GM19239 (cell line): ENCODE measurements around the gene ATP6V1G1.

ENCODE experiments used
- DNase-seq: peaks from one replicate; pipeline ENCODE4 v3.0.0; 2011; ENCODE audit warnings: low spot score; ENCODE audit not compliant: insufficient read length
- FAIRE-seq: peaks from 2 replicates; lab custom pipeline; 2011; peaks lifted over from hg19 to GRCh38; lab: Jason Lieb, UNC

The ATP6V1G1 gene

GRCh38 chr9:114587345-114588202 is at the start of gene ATP6V1G1:
ATP6V1G1 (plus strand) TSS chr9:114587769; CDS start chr9:114587839, 70 bp downstream.
- DNase-seq (peak; percentile 90), FAIRE-seq (peak; percentile 95)

- DNase-seq, result no peak
- no peak for FAIRE-seq
Measured at GRCh38 chr9:114538241-114538640, 49.3 kb upstream of the ATP6V1G1 start.

GRCh38 chr9:114539701-114540380 is 47.7 kb upstream of the ATP6V1G1 start:
- FAIRE-seq (no peak), DNase-seq (no peak)

- no peak for FAIRE-seq
- DNase-seq, result no peak
Measured at GRCh38 chr9:114545055-114545454, 42.5 kb upstream of the ATP6V1G1 start.

GRCh38 chr9:114546851-114547250 is 40.7 kb upstream of the ATP6V1G1 start:
- no peak for DNase-seq
- FAIRE-seq, result no peak

- FAIRE-seq, result no peak
Measured at GRCh38 chr9:114549697-114550330, 37.8 kb upstream of the ATP6V1G1 start.

GRCh38 chr9:114551750-114552685 is 35.6 kb upstream of the ATP6V1G1 start:
- DNase-seq (no peak), FAIRE-seq (no peak)

More at GRCh38 chr9:114549697-114550330, 37.8 kb upstream of the ATP6V1G1 start:
- DNase-seq, result no peak

- no peak for DNase-seq
- FAIRE-seq, result no peak
Measured at GRCh38 chr9:114552706-114553105, 34.9 kb upstream of the ATP6V1G1 start.

DNA sequence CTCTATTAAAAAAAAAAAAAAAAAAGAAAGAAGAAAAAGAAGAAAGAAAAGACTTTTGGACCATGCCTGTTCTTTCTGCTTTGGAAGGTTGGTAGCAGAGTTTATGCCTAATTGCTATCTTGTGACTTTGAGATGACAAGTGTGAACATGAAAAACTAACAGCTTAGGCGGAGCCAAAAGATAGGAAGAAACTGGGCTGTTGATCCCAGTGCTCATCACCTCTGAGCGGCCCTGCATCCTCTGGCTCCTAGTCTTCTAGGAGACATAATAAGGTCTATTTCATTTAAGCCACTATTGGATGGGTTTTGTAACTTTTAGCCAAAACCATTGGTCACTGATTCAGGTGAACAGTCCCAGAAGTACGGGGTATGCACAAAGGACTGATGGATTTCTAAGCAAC is 34.4 kb upstream of the ATP6V1G1 start:
- DNase-seq, result no peak
- no peak for FAIRE-seq

DNA sequence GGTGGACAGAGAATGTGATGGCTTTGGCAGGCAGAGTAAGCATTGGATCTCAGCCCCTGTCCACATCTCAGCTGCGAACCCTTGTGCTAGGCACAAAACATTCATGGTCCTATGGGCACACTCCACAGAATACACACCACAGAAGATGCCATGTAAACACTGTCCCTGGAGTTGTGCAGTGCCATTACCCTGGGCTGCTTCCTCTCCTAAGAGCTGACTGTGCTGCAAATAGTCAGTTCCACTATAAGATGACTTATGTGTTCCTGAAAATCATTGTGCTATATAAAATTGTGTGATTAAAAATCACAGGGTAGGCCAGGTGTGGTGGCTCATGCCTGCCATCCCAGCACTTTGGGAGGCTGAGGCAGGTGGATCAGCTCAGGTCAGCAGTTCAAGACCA is 31.9 kb upstream of the ATP6V1G1 start:
- DNase-seq, result no peak
- no peak for FAIRE-seq

GRCh38 chr9:114558027-114558675 is 29.4 kb upstream of the ATP6V1G1 start:
- FAIRE-seq (no peak), DNase-seq (no peak)

GRCh38 chr9:114559830-114560513 is 27.6 kb upstream of the ATP6V1G1 start:
- DNase-seq (no peak), FAIRE-seq (no peak)

GRCh38 chr9:114560956-114561355 is 26.6 kb upstream of the ATP6V1G1 start:
- no peak for FAIRE-seq
- no peak for DNase-seq

DNA sequence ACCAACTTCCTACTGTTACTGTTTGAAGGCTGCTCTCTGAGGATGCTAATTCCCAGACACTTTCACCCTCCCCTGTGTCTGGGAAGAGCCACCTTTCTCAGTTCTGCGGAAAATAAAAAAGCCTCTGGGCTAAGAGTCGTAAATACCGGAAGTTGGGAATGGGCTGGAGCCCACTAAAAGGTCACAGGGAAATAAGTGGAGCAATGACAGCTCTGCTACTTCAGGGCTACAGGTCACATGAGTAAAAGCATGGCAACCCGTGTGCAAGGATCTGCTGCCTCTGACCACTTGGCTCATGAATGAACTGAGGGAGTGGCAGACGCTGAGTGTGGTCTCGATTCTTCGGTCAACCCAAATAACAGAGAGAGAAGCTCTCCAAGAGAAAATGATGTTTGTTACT is 25.8 kb upstream of the ATP6V1G1 start:
- FAIRE-seq, result no peak
- no peak for DNase-seq

DNA sequence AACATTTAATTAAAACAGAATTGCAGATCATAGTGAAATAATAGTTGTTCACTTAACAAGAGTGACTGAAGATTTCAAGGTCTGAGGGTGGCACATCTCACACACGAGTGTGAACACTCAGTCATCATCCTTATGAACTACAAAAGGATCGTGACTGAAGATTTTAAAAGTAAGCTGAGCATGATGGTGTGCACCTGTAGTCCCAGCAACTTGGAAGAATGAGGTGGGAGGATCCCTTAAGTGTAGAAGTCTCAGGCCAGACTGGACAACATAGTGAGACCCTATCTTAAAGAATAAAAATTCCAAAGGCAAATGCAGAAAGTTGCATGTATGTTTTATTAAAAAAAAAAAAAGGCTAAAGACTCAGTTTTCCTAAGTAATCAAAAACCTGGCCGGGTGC is 22.4 kb upstream of the ATP6V1G1 start:
- DNase-seq (no peak), FAIRE-seq (no peak)

- no peak for FAIRE-seq
- no peak for DNase-seq
Measured at GRCh38 chr9:114570742-114571141, 16.8 kb upstream of the ATP6V1G1 start.

GRCh38 chr9:114571391-114571790 is 16.2 kb upstream of the ATP6V1G1 start:
- FAIRE-seq, result no peak

GRCh38 chr9:114572199-114572598 is 15.4 kb upstream of the ATP6V1G1 start:
- FAIRE-seq, result no peak
- no peak for DNase-seq

More at GRCh38 chr9:114571391-114571790, 16.2 kb upstream of the ATP6V1G1 start:
- DNase-seq, result no peak

GRCh38 chr9:114574438-114574837 is 13.1 kb upstream of the ATP6V1G1 start:
- FAIRE-seq, result no peak
- DNase-seq, result no peak
